CD4-positive, alpha-beta T cell treated with Interleukin-4 for 1 hour (primary cell): ENCODE results near the gene SEMA5A.

Experiments used
- DNase-seq, 2 donors: peaks; one replicate each; pipeline ENCODE4 v3.0.0-alpha.2; 2020 to 2022

Gene SEMA5A

GRCh38 chr5:9348401-9348996, 197.4 kb downstream of the SEMA5A start:
- DNase-seq, result no peak

DNA sequence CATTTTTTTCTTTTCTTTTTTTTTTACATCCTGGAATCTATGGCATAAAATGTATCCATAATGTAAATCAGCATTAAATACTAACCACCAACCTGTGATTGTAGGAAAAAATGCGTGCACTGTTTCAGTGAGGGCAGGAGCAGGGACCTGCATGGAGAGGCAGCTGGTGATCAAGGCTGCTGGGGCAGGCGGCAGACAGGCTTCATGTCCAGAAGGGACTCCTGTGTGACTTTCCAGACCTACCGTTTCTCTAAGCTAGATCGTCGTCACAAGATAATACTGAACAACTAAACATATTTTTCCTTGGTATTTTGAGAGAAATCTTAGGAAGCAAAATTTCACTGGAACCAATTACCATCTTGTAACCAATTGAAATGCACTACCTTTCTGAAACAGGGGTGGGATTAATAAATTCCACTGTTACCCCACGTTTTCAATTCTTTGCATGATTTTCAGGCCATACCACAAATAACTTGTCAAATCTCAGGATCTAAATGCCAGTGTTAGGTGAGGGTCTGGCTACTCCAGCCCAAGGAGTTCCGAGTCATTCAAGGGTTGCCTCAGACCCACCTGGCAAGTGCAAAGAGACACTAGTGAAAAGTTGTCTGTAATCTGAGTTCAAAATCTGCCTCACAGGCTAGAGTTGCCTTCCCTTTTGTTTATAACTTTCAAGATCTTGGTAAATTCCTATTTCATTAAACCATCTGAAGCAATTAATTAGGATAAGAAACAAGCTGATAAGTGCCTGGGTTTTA, 198.2 kb downstream of the SEMA5A start:
- no peak for DNase-seq

DNA sequence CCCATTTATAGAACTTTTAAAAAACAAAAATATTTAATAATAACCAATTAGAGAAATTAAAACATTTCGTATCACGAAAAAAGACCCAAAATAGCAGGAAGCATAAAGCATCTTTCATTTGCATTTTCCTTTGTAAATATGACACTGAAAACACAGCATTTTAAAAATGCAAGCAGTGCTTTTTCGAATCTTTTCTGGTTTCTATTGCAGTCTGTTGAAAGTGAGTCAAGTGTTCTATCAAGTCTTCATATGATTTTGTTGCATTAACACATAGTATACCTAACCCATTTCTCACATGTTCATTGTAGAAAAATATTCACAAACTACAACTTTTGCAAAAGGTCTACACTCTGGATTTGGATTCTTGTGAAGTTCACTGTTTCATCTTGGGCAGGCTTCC, 198.8 kb downstream of the SEMA5A start:
- no peak for DNase-seq

- DNase-seq, result no peak
Observed at GRCh38 chr5:9344751-9345240, 201.1 kb downstream of the SEMA5A start.

- no peak for DNase-seq
Observed at GRCh38 chr5:9343146-9343850, 202.6 kb downstream of the SEMA5A start.

DNA sequence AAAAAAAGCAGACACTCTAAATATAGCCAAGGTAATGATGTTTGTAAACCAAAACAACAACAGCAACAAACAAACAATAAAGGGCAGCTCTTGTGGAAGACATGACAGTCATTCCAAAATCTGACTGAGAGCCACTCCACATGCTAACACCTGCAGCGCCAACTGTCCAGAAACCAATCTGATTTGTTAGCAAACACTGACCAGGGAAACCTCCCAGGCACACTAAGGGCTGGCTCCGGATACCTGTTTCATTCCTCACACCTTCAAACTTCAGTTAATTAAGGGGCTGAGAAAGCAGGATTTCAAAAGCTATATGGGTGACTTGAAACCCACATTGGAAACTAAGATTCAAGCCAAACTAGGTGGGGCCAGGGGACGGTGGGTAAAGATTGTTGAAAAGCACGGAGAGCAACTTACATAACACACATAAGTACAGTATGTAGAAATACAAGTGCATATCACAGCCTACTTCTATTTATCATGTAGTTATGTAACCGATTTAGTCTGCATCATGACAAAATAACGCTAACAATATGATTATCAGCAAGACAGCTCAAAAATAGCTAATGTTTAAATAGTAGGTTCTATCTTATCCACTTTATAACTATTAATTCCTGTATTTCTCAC, 203.6 kb downstream of the SEMA5A start:
- no peak for DNase-seq

- DNase-seq, result no peak
Observed at GRCh38 chr5:9340085-9340484, 205.8 kb downstream of the SEMA5A start.

GRCh38 chr5:9339206-9339818, 206.6 kb downstream of the SEMA5A start:
- DNase-seq, result no peak

DNA sequence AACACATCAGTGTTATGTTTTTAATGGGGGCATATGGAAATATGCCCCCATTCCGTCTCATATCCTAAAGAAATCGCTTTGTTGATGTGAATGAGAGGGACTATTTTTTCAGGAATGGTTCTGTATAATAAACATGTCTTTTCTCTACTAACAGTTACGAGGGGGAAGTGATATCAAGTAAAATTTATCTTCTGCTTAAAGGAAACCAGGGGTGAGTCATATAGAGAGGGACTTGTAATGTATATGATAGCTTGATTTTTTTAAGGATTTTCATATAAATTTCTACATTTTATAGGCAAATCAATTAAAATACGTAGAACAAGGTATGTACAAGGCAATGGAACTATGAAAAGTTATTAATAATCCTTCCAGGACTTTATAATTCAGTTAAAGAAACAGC, 207.1 kb downstream of the SEMA5A start:
- no peak for DNase-seq

GRCh38 chr5:9337928-9338595, 207.8 kb downstream of the SEMA5A start:
- DNase-seq, result no peak

- no peak for DNase-seq
Observed at GRCh38 chr5:9335754-9336495, 209.9 kb downstream of the SEMA5A start.

GRCh38 chr5:9335269-9335668, 210.6 kb downstream of the SEMA5A start:
- no peak for DNase-seq

GRCh38 chr5:9332026-9332425, 213.8 kb downstream of the SEMA5A start:
- no peak for DNase-seq

GRCh38 chr5:9331372-9331771, 214.5 kb downstream of the SEMA5A start:
- no peak for DNase-seq

- no peak for DNase-seq
Observed at GRCh38 chr5:9329125-9329524, 216.8 kb downstream of the SEMA5A start.

- no peak for DNase-seq
Observed at GRCh38 chr5:9325549-9325948, 220.3 kb downstream of the SEMA5A start.

GRCh38 chr5:9324348-9325077, 221.4 kb downstream of the SEMA5A start:
- no peak for DNase-seq

- DNase-seq, result no peak
Observed at GRCh38 chr5:9320652-9321051, 225.2 kb downstream of the SEMA5A start.

DNA sequence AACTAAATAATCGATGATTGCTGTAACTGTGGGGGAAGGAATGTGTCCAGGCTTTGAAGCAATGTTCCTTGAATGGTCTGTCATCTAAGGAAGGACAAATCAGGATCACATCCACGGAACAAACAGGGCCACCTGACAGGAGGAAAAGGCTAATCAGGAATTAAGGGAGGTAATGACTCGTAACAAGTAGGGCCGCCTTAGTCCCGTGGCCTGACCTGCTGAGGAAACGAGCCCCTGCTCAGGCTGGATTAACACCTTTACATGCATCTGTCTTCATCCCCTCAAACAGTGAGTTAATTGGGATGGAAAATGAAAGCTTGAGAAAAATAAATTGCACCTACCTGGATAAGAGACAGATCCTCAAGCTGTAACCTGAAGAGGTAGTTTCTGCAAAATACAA, 227.8 kb downstream of the SEMA5A start:
- DNase-seq, result no peak

- no peak for DNase-seq
Observed at GRCh38 chr5:9316733-9317132, 229.1 kb downstream of the SEMA5A start.

DNA sequence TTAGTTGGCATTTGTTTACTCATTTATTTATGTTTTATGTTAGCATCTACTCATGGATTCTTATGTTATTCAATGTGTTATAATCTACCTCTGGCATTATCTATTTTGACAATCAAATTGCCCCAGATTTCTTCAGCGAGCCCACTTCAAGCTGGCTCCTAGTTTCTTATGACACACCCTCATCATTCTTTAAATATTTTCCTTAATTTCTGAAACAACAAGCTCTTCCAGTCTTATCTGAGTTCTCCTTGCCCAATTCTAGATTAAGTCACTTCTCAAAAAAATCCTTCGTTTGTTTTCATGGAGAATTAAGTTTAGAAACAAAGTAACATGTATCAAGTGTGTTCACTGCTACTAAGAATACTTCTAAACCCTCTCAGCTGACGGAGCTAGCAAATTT, 229.8 kb downstream of the SEMA5A start:
- no peak for DNase-seq
